Panc1 (cell line): ENCODE data around the gene CES5A. TPM values are rescaled to one million over a fixed set of nuclear protein-coding genes. Genes with fewer than 3 reads are reported as not detected.

Experiments used
- ATAC-seq: fragments of 200-7000 bp; cut with Tn5 transposase; 2 replicates; pipeline ENCODE4 v1.9.1; 2020; ENCODE audit warnings: mild to moderate bottlenecking, moderate library complexity
- BruUV-seq: library from RNA; stranded (reverse); fragments of 400-500 nt; replicated peaks from 2 replicates; lab custom pipeline; 2021; lab: Mats Ljungman, UMichigan
- CTCF ChIA-PET: fragments of 300-600 bp; sonication (Branson Sonifier 250); formaldehyde crosslinking; loops from one replicate; lab custom pipeline; 2022; ENCODE audit warnings: antibody characterized with exemption; lab: Charles Lee
- POLR2A ChIA-PET: fragments of 300-600 bp; sonication (Branson Sonifier 250); formaldehyde crosslinking; loops from one replicate; lab custom pipeline; 2022; ENCODE audit warnings: antibody characterized with exemption; lab: Charles Lee
- DNase-seq: peaks from one replicate; pipeline ENCODE4 v3.0.0-alpha.2; 2010; ENCODE audit warnings: low read depth, low spot score
- H3K27ac ChIP-seq: 2 replicates; pipeline ENCODE4 v1.5.1; 2011; ENCODE audit warnings: mild to moderate bottlenecking, low read length, inconsistent platforms
- H3K27me3 ChIP-seq: fragments of 200-500 bp; sonication (Bioruptor generic); 2 replicates; pipeline ENCODE4 v1.6.0; 2014; ENCODE audit warnings: low read length, inconsistent platforms; ENCODE audit not compliant: control insufficient read depth, insufficient read depth
- H3K36me3 ChIP-seq: fragments of 200-500 bp; sonication (Bioruptor generic); 2 replicates; pipeline ENCODE4 v1.5.1; 2014; ENCODE audit warnings: inconsistent platforms, mild to moderate bottlenecking, low read length, moderate library complexity; ENCODE audit not compliant: control insufficient read depth, insufficient read depth
- H3K4me1 ChIP-seq: 2 replicates; pipeline ENCODE4 v1.5.1; 2011; ENCODE audit warnings: inconsistent platforms, mild to moderate bottlenecking, low read length, moderate library complexity; ENCODE audit not compliant: control insufficient read depth, insufficient read depth
- H3K4me3 ChIP-seq, 2 experiments: 2 replicates each; pipeline ENCODE4 v1.5.1; 2011 to 2012; ENCODE audit warnings: low read depth in 2 of 2, low read length in 2 of 2, mild to moderate bottlenecking in 2 of 2, inconsistent platforms in 1 of 2, moderate library complexity in 1 of 2
- H3K9me3 ChIP-seq: fragments of 200-500 bp; sonication (Bioruptor generic); 2 replicates; pipeline ENCODE4 v1.5.1; 2014; ENCODE audit warnings: low read depth, mild to moderate bottlenecking, inconsistent platforms, low read length, moderate library complexity; ENCODE audit not compliant: control insufficient read depth, insufficient read depth
- POLR2AphosphoS5 ChIP-seq: IDR thresholded peaks from 2 replicates; pipeline ENCODE4 v1.6.1; 2012; ENCODE audit warnings: mild to moderate bottlenecking, low read depth, low read length, moderate library complexity
- REST ChIP-seq, 2 experiments: IDR thresholded peaks; 2 replicates each; pipeline ENCODE4 v1.6.1; 2011 to 2012; ENCODE audit warnings: low read depth in 2 of 2, control low read depth in 1 of 2, low read length in 1 of 2, mild to moderate bottlenecking in 1 of 2, moderate library complexity in 1 of 2; ENCODE audit not compliant: insufficient read depth in 1 of 2
- SIN3A ChIP-seq: IDR thresholded peaks from 2 replicates; pipeline ENCODE4 v1.6.1; 2012; ENCODE audit warnings: low read depth, mild to moderate bottlenecking, low read length, moderate library complexity, borderline replicate concordance; ENCODE audit not compliant: insufficient read depth
- TCF7L2 ChIP-seq: IDR thresholded peaks from 2 replicates; pipeline ENCODE4 v1.6.1; 2011; ENCODE audit warnings: mild to moderate bottlenecking, low read depth, low read length, inconsistent platforms
- in situ Hi-C: cut with HindIII; loops from 2 replicates; pipeline ENCODE4 v1.10.0; 2016; ENCODE audit warnings: low sequenced_read_pairs, low pct_unique_long_range_greater_than_20kb
- intact Hi-C: fragments of 100-400 bp; cut with micrococcal nuclease; formaldehyde crosslinking; loops from one replicate; pipeline ENCODE4 v1.10.0; 2022; ENCODE audit not compliant: unreplicated experiment
- total RNA-seq: library from RNA; stranded (reverse); gene quantifications from one replicate; pipeline ENCODE4 v1.2.1, GENCODE V29; 2021; ENCODE audit not compliant: unreplicated experiment
- TF ChIP-seq, protein P1 (sequence below): fragments of 450-650 bp; IDR thresholded peaks from 2 replicates; pipeline ENCODE4 v1.5.1; 2017; ENCODE audit warnings: mild to moderate bottlenecking

Gene CES5A
- total RNA-seq, 1 experiment from 2014 or later = not detected

GRCh38 chr16:55868980-55869379 is 6.2 kb downstream of the CES5A start:
- no peak overlapping the region for H3K4me3 ChIP-seq
- CTCF ChIA-PET = no interaction called here
- no peaks in the 10 kb centered on the region for H3K27me3 ChIP-seq
- H3K9me3 ChIP-seq = no peaks in the 10 kb centered on the region
- H3K36me3 ChIP-seq = no peaks in the 10 kb centered on the region
- TF ChIP-seq REST (IDR thresholded peaks at IDR 0.05; ENCODE audit: insufficient read depth in 1 of 2, low read depth in 2 of 2, low read length in 1 of 2) = no peak
- no peak for TF ChIP-seq TCF7L2
- TF ChIP-seq, protein P1, sequence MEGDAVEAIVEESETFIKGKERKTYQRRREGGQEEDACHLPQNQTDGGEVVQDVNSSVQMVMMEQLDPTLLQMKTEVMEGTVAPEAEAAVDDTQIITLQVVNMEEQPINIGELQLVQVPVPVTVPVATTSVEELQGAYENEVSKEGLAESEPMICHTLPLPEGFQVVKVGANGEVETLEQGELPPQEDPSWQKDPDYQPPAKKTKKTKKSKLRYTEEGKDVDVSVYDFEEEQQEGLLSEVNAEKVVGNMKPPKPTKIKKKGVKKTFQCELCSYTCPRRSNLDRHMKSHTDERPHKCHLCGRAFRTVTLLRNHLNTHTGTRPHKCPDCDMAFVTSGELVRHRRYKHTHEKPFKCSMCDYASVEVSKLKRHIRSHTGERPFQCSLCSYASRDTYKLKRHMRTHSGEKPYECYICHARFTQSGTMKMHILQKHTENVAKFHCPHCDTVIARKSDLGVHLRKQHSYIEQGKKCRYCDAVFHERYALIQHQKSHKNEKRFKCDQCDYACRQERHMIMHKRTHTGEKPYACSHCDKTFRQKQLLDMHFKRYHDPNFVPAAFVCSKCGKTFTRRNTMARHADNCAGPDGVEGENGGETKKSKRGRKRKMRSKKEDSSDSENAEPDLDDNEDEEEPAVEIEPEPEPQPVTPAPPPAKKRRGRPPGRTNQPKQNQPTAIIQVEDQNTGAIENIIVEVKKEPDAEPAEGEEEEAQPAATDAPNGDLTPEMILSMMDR = no peak
- in situ Hi-C loops = no loop called here
- DNase-seq = no peak
- no peaks in the 10 kb centered on the region for H3K4me1 ChIP-seq
- intact Hi-C loops = no loop called here
- POLR2A ChIA-PET = no interaction called here
- H3K27ac ChIP-seq = no peak overlapping the region
- no peak for ATAC-seq
- BruUV-seq = no TSS peak

DNA sequence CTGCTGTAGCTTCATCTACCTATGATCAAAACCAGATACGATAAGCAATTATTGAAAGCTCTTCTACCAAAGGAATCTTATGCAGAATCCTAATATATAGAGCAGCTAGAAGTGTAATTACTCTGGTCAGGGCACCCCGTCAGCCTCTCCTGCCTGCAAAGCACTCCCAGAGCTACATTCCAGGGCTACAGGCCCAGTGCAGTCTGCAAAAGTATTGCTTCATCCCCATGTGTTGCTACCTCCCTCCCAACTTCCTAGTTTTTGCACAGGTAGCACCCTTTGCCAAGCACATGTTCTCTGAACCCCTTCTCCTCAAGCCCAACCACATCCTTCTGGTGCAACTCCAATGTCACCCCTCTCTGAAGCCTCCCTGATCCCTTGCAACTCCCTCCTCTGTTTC is 7.0 kb downstream of the CES5A start:
- DNase-seq = no peak
- in situ Hi-C loops = no loop called here
- CTCF ChIA-PET = no interaction called here
- Histone ChIP-seq H3K36me3 (no peaks in the 10 kb centered on the region), H3K9me3 (no peaks in the 10 kb centered on the region), H3K27ac (no peak overlapping the region), H3K4me1 (no peaks in the 10 kb centered on the region), H3K27me3 (no peaks in the 10 kb centered on the region), H3K4me3 (no peak overlapping the region)
- TF ChIP-seq, protein P1 = no peak
- TF ChIP-seq REST (IDR thresholded peaks at IDR 0.05; ENCODE audit: insufficient read depth in 1 of 2, low read depth in 2 of 2, low read length in 1 of 2) = no peak
- TF ChIP-seq TCF7L2 = no peak
- TF ChIP-seq POLR2AphosphoS5 = no peak
- no peak for TF ChIP-seq SIN3A
- POLR2A ChIA-PET = no interaction called here
- no peak for ATAC-seq
- intact Hi-C loops = no loop called here
- BruUV-seq = no TSS peak
